ENCODE results near the gene C16orf54. TPM values are rescaled to one million over a fixed set of nuclear protein-coding genes. Genes with fewer than 3 reads are reported as not detected.
"Not testable (repeated sequence)": the region's sequence is repeated elsewhere in the genome, so short reads cannot be mapped to it uniquely, and the experiment has no call there.

C16orf54 gene
- total RNA-seq, 4 donors from 2014 or later: 0.34 to 1.1 TPM; not detected in 2

DNA sequence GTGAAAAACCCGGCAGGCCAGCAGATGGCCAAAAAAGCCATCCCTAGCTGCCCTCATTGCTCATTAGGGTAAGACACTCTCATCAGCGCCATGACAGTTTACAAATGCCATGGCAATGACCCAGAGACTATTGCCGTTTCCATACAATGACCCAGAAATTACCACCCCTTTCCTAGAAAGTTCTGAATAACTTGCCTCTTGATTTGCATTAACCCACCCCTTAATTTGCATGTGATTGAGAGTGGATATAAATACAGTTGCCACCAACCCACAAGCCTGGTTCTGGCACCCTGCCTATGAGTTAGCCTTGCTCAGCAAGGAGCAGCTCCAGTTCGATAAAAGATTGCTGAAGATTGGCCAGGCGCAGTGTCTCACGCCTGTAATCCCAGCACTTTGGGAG is 16.1 kb upstream of the C16orf54 start:
- Histone ChIP-seq H3K27me3 (no peaks in the 10 kb centered on the region), H3K4me3 (no peak overlapping the region), H3K27ac (no peak overlapping the region), H3K4me1 (no peaks in the 10 kb centered on the region), H3K9me3 (no peaks in the 10 kb centered on the region), H3K36me3 (no peaks in the 10 kb centered on the region)
- TF ChIP-seq POLR2AphosphoS5 (IDR thresholded peaks at IDR 0.05) (no peak), EP300 (IDR thresholded peaks at IDR 0.05) (no peak), CTCF (IDR thresholded peaks at IDR 0.05) (no peak)
- no peak for DNase-seq (ENCODE audit: low spot score in 2 of 2)
- 58% methylated on average over 6 of the region's 6 CpGs for WGBS

- 77% methylated on average over 8 of the region's 8 CpGs for WGBS
- H3K27me3 ChIP-seq; H3K4me1 ChIP-seq; DNase-seq (ENCODE audit: low spot score in 2 of 2); H3K9me3 ChIP-seq; H3K4me3 ChIP-seq; H3K36me3 ChIP-seq; H3K27ac ChIP-seq: not testable (repeated sequence)
Observed at GRCh38 chr16:29761280-29761651, 15.5 kb upstream of the C16orf54 start.

GRCh38 chr16:29760567-29761279 is 14.9 kb upstream of the C16orf54 start:
- Histone ChIP-seq H3K36me3 (no peaks in the 10 kb centered on the region), H3K27me3 (no peaks in the 10 kb centered on the region), H3K4me3 (no peak overlapping the region), H3K4me1 (no peaks in the 10 kb centered on the region), H3K27ac (no peak overlapping the region), H3K9me3 (no peaks in the 10 kb centered on the region)
- DNase-seq (ENCODE audit: low spot score in 2 of 2): no peak
- TF ChIP-seq CTCF (IDR thresholded peaks at IDR 0.05) (no peak), POLR2A (IDR thresholded peaks at IDR 0.05) (no peak), POLR2AphosphoS5 (IDR thresholded peaks at IDR 0.05) (no peak), EP300 (IDR thresholded peaks at IDR 0.05) (no peak)
- WGBS: 69% methylated on average over 9 of the region's 9 CpGs

DNA sequence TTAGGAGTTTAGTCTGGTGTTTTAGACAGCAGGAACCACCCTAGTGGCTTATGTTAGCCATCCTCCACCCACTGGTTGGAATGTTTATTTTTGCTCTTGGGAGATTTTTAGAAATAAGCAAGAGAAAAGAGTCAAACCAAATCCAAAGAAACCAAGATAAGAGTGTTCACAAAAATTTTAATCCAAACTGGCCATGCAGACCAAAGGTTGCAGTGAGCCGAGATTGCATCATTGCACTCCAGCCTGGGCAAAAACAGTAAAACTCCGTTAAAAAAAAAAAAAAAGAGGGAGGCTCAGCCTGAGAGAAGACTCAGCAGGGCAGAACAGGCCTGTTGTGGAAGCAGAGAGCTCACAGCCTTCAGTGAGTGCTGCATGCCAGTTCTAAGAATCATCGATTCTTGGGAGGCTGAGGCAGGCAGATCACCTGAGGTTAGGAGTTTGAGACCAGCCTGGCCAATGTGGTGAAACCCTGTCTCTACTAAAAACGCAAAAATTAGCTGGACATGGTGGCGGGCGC is 12.2 kb upstream of the C16orf54 start:
- 73% methylated on average over 6 of the region's 6 CpGs for WGBS
- H3K27ac ChIP-seq: no peak overlapping the region

DNA sequence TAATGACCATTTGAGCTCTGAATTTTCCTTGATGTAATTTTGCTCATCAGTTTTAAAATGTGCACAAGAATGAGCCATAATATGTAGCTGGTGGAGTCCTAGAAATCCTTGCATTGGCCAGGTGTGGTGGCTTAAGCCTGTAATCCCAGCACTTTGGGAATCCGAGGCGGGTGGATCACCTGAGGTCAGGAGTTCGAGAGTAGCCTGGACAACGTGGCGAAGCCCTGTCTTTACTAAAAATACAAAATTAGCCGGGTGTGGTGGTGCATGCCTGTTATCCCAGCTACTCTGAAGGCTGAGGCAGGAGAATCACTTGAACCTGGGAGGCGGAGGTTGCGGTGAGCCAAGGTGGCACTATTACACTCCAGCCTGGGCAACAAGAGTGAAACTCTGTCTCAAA is 11.3 kb upstream of the C16orf54 start:
- not testable (repeated sequence) for H3K4me1 ChIP-seq; DNase-seq (ENCODE audit: low spot score in 2 of 2); H3K27ac ChIP-seq; H3K36me3 ChIP-seq; H3K4me3 ChIP-seq; H3K27me3 ChIP-seq; H3K9me3 ChIP-seq
- WGBS: 79% methylated on average over 8 of the region's 8 CpGs

More for the DNA sequence above, 12.2 kb upstream of the C16orf54 start:
- no peaks in the 10 kb centered on the region for H3K36me3 ChIP-seq
- H3K4me3 ChIP-seq: no peak overlapping the region
- no peaks in the 10 kb centered on the region for H3K9me3 ChIP-seq
- TF ChIP-seq CTCF (IDR thresholded peaks at IDR 0.05): no peak
- no peak for TF ChIP-seq POLR2AphosphoS5 (IDR thresholded peaks at IDR 0.05)
- no peak for TF ChIP-seq EP300 (IDR thresholded peaks at IDR 0.05)
- no peak for TF ChIP-seq POLR2A (IDR thresholded peaks at IDR 0.05)
- no peaks in the 10 kb centered on the region for H3K4me1 ChIP-seq
- DNase-seq (ENCODE audit: low spot score in 2 of 2): no peak
- H3K27me3 ChIP-seq: no peaks in the 10 kb centered on the region

GRCh38 chr16:29756654-29757053 is 10.9 kb upstream of the C16orf54 start:
- Histone ChIP-seq H3K36me3 (no peaks in the 10 kb centered on the region), H3K4me1 (no peaks in the 10 kb centered on the region), H3K9me3 (no peaks in the 10 kb centered on the region), H3K4me3 (no peak overlapping the region), H3K27ac (no peak overlapping the region), H3K27me3 (no peaks in the 10 kb centered on the region)
- 71% methylated on average over 1 of the region's 1 CpG for WGBS
- no peak for DNase-seq (ENCODE audit: low spot score in 2 of 2)
- TF ChIP-seq EP300 (IDR thresholded peaks at IDR 0.05): no peak
- no peak for TF ChIP-seq POLR2AphosphoS5 (IDR thresholded peaks at IDR 0.05)
- TF ChIP-seq POLR2A (IDR thresholded peaks at IDR 0.05): no peak
- no peak for TF ChIP-seq CTCF (IDR thresholded peaks at IDR 0.05)
